Osteoblast (primary cell): ENCODE measurements around the gene PSMC6. TPM values are rescaled to one million over a fixed set of nuclear protein-coding genes. Genes with fewer than 3 reads are reported as not detected.
"Not testable (repeated sequence)": the region's sequence is repeated elsewhere in the genome, so short reads cannot be mapped to it uniquely, and the experiment has no call there.

Source experiments
- DNase-seq: peaks from one replicate; pipeline ENCODE4 v3.0.0; 2011; ENCODE audit warnings: low spot score, mixed read lengths; ENCODE audit not compliant: insufficient read length; ENCODE audit errors: missing footprints
- H2AFZ ChIP-seq: 2 replicates; pipeline ENCODE4 v1.6.0; 2011; ENCODE audit warnings: mild to moderate bottlenecking, low read length
- H3K27ac ChIP-seq: 2 replicates; pipeline ENCODE4 v1.5.1; 2011; ENCODE audit warnings: mild to moderate bottlenecking, low read depth, low read length, moderate library complexity
- H3K27me3 ChIP-seq: 2 replicates; pipeline ENCODE4 v1.6.0; 2012; ENCODE audit warnings: mild to moderate bottlenecking, control low read depth, inconsistent platforms, low read length, moderate library complexity; ENCODE audit not compliant: insufficient read depth
- H3K36me3 ChIP-seq: 2 replicates; pipeline ENCODE4 v1.5.1; 2011; ENCODE audit warnings: mild to moderate bottlenecking, low read length, control low read depth, moderate library complexity; ENCODE audit not compliant: insufficient read depth
- H3K4me1 ChIP-seq: 2 replicates; pipeline ENCODE4 v1.5.1; 2011; ENCODE audit warnings: mild to moderate bottlenecking, low read length, control low read depth, moderate library complexity; ENCODE audit not compliant: insufficient read depth
- H3K4me2 ChIP-seq: 2 replicates; pipeline ENCODE4 v1.6.0; 2011; ENCODE audit warnings: mild to moderate bottlenecking, low read length; ENCODE audit not compliant: insufficient read depth
- H3K4me3 ChIP-seq: fragments of 200-600 bp; sonication (generic); 3 replicates; pipeline ENCODE4 v1.5.1; 2012; ENCODE audit warnings: mild to moderate bottlenecking, low read length, inconsistent platforms; ENCODE audit not compliant: insufficient read depth
- H3K79me2 ChIP-seq: 2 replicates; pipeline ENCODE4 v1.6.0; 2012; ENCODE audit warnings: mild to moderate bottlenecking, low read length, control low read depth, inconsistent platforms; ENCODE audit not compliant: insufficient read depth
- H3K9me3 ChIP-seq: 2 replicates; pipeline ENCODE4 v1.5.1; 2011; ENCODE audit warnings: low read depth, low read length, control low read depth
- H4K20me1 ChIP-seq: 2 replicates; pipeline ENCODE4 v1.6.0; 2012; ENCODE audit warnings: mild to moderate bottlenecking, low read length, control low read depth; ENCODE audit not compliant: insufficient read depth
- CTCF ChIP-seq: IDR thresholded peaks from 2 replicates; pipeline ENCODE4 v1.5.1; 2011; ENCODE audit warnings: mild to moderate bottlenecking, low read depth, low read length, moderate library complexity; ENCODE audit errors: extremely low read depth
- total RNA-seq: library from RNA; depleted of rRNA; stranded (reverse); fragments of >200 nt; gene quantifications from 2 replicates; pipeline ENCODE4 v1.2.3, GENCODE V29; 2012

Gene PSMC6
- total RNA-seq, 1 donor = 78.5 TPM

GRCh38 chr14:52748647-52749292 is 41.8 kb downstream of the PSMC6 start:
- Histone ChIP-seq H4K20me1 (no peaks in the 10 kb centered on the region), H3K4me1 (no peaks in the 10 kb centered on the region), H3K4me2 (no peak overlapping the region), H3K27me3 (no peaks in the 10 kb centered on the region), H3K27ac (no peak overlapping the region), H3K9me3 (no peaks in the 10 kb centered on the region), H2AFZ (no peak overlapping the region), H3K79me2 (peaks cover 11% of the 10 kb centered on the region), H3K4me3 (no peak overlapping the region), H3K36me3 (peaks cover 35% of the 10 kb centered on the region)
- no peak for DNase-seq
- no peak for TF ChIP-seq CTCF

- no peak for DNase-seq
- Histone ChIP-seq H3K4me1 (no peaks in the 10 kb centered on the region), H3K79me2 (no peaks in the 10 kb centered on the region), H3K27me3 (no peaks in the 10 kb centered on the region), H3K9me3 (no peaks in the 10 kb centered on the region), H4K20me1 (no peaks in the 10 kb centered on the region), H2AFZ (no peak overlapping the region), H3K4me3 (no peak overlapping the region), H3K4me2 (no peak overlapping the region), H3K27ac (no peak overlapping the region), H3K36me3 (peaks cover 10% of the 10 kb centered on the region)
- TF ChIP-seq CTCF = no peak
Observed at GRCh38 chr14:52755607-52756316, 48.8 kb downstream of the PSMC6 start.

GRCh38 chr14:52759145-52759544 is 52.1 kb downstream of the PSMC6 start:
- Histone ChIP-seq H3K36me3 (peaks cover 13% of the 10 kb centered on the region), H3K4me1 (no peaks in the 10 kb centered on the region), H4K20me1 (no peaks in the 10 kb centered on the region), H3K79me2 (no peaks in the 10 kb centered on the region), H3K27me3 (no peaks in the 10 kb centered on the region), H3K4me2 (no peak overlapping the region), H3K4me3 (no peak overlapping the region), H3K27ac (no peak overlapping the region), H2AFZ (no peak overlapping the region), H3K9me3 (no peaks in the 10 kb centered on the region)
- no peak for DNase-seq
- no peak for TF ChIP-seq CTCF

- not testable (repeated sequence) for H3K4me1 ChIP-seq, H3K9me3 ChIP-seq, H4K20me1 ChIP-seq, H3K79me2 ChIP-seq, H3K4me2 ChIP-seq, H3K27ac ChIP-seq, H3K27me3 ChIP-seq, H3K4me3 ChIP-seq, H2AFZ ChIP-seq, DNase-seq
- H3K36me3 ChIP-seq = peaks cover 17% of the 10 kb centered on the region
Observed at GRCh38 chr14:52762923-52763322, 55.9 kb downstream of the PSMC6 start.
